Left renal cortex interstitium (tissue), 4 donors: ENCODE data around the gene GTF2H4. TPM values are rescaled to one million over a fixed set of nuclear protein-coding genes. Genes with fewer than 3 reads are reported as not detected.
A peak's percentile ranks its signal among the peaks of the same experiment; 100 is the strongest.
"Not testable (repeated sequence)": the region's sequence is repeated elsewhere in the genome, so short reads cannot be mapped to it uniquely, and the experiment has no call there.

Experiments
- DNase-seq, 4 donors: peaks; one replicate each; pipeline ENCODE4 v3.0.0-alpha.2; 2013; ENCODE audit warnings: low read depth in 4 of 4, low spot score in 2 of 4, missing footprints in 1 of 4
- polyA plus RNA-seq, 4 donors: library from polyadenylated mRNA; unstranded; fragments of 120-200 nt; gene quantifications; one replicate each; pipeline ENCODE4 v1.2.1, GENCODE V29; 2013; ENCODE audit not compliant: insufficient read length in 4 of 4

The GTF2H4 gene
- 10 to 100 TPM; 35.3 to 60.7 (median 45.6) TPM for polyA plus RNA-seq

GRCh38 chr6:30907758-30908591 lies at the start of gene GTF2H4:
GTF2H4 (plus strand) TSS chr6:30908207.
- DNase-seq, result peak; percentile 88 to 99 (median 93)

- not testable (repeated sequence) for DNase-seq
These were observed 48.3 kb upstream of the GTF2H4 start for GRCh38 chr6:30859726-30860125.

GRCh38 chr6:30861257-30862048 lies 46.6 kb upstream of the GTF2H4 start:
- DNase-seq, result no peak

- DNase-seq, result no peak
These were observed 45.7 kb upstream of the GTF2H4 start for GRCh38 chr6:30862156-30862875.

- DNase-seq, result no peak
These were observed 43.7 kb upstream of the GTF2H4 start for GRCh38 chr6:30864325-30864724.

- DNase-seq, result not testable (repeated sequence)
These were observed 38.7 kb upstream of the GTF2H4 start for GRCh38 chr6:30869241-30869749.

- DNase-seq, result no peak
These were observed 37.5 kb upstream of the GTF2H4 start for GRCh38 chr6:30870546-30870945.

GRCh38 chr6:30871592-30872183 lies 36.3 kb upstream of the GTF2H4 start:
- DNase-seq, result no peak

GRCh38 chr6:30873137-30873640 lies 34.8 kb upstream of the GTF2H4 start:
- DNase-seq, result no peak

- DNase-seq, result not testable (repeated sequence)
These were observed 34.2 kb upstream of the GTF2H4 start for GRCh38 chr6:30873795-30874194.

GRCh38 chr6:30875244-30876038 lies 32.6 kb upstream of the GTF2H4 start:
- no peak for DNase-seq

- DNase-seq, result no peak
These were observed 31.8 kb upstream of the GTF2H4 start for GRCh38 chr6:30876039-30876730.

- DNase-seq, result peak in 1 of 4 donors; percentile 90
These were observed 30.4 kb upstream of the GTF2H4 start for GRCh38 chr6:30877419-30878262.

- DNase-seq, result no peak
These were observed 28.2 kb upstream of the GTF2H4 start for GRCh38 chr6:30879684-30880427.

GRCh38 chr6:30880698-30881252 lies 27.2 kb upstream of the GTF2H4 start:
- no peak for DNase-seq

- no peak for DNase-seq
These were observed 26.4 kb upstream of the GTF2H4 start for GRCh38 chr6:30881392-30882203.
